ENCODE data around the gene FAM229B. TPM values are rescaled to one million over a fixed set of nuclear protein-coding genes. Genes with fewer than 3 reads are reported as not detected.

Gene FAM229B
- total and polyA plus RNA-seq, 3 experiments from 2014 or later: 5.5 to 8.7 (median 7.2) TPM

GRCh38 chr6:112109262-112109661 is 21.9 kb downstream of the FAM229B start:
- no peaks in the 10 kb centered on the region for H3K9me3 ChIP-seq (ENCODE audit: low read length)
- Mint-ChIP-seq H3K4me3 (no peak overlapping the region), H3K9me3 (peaks cover 5 to 10% (median 6%) of the 10 kb centered on the region in 5 donors), H3K4me1 (no peaks in the 10 kb centered on the region), H3K27me3 (peaks cover 6 to 20% of the 10 kb centered on the region in 2 donors), H3K36me3 (no peaks in the 10 kb centered on the region), H3K27ac (no peak overlapping the region)
- DNase-seq: no peak
- ChIA-PET CTCF (no interaction called here), POLR2A (no interaction called here)
- H3K27ac ChIP-seq (ENCODE audit: low read depth, low read length): no peak overlapping the region
- no peak overlapping the region for H3K4me3 ChIP-seq (ENCODE audit: low read length)
- H3K27me3 ChIP-seq (ENCODE audit: insufficient read depth, low read length, poor library complexity, severe bottlenecking): no peaks in the 10 kb centered on the region
- H3K4me1 ChIP-seq (ENCODE audit: insufficient read depth, low read length): no peaks in the 10 kb centered on the region
- H3K36me3 ChIP-seq (ENCODE audit: insufficient read depth, low read length): no peaks in the 10 kb centered on the region

GRCh38 chr6:112113431-112113830 is 26.0 kb downstream of the FAM229B start:
- Mint-ChIP-seq H3K36me3 (no peaks in the 10 kb centered on the region), H3K4me3 (no peak overlapping the region), H3K27me3 (peaks cover 9 to 43% of the 10 kb centered on the region in 2 donors), H3K27ac (no peak overlapping the region), H3K4me1 (no peaks in the 10 kb centered on the region), H3K9me3 (no peaks in the 10 kb centered on the region)
- H3K27me3 ChIP-seq (ENCODE audit: insufficient read depth, low read length, poor library complexity, severe bottlenecking): no peaks in the 10 kb centered on the region
- H3K4me1 ChIP-seq (ENCODE audit: insufficient read depth, low read length): no peaks in the 10 kb centered on the region
- no peak overlapping the region for H3K27ac ChIP-seq (ENCODE audit: low read depth, low read length)
- no peaks in the 10 kb centered on the region for H3K36me3 ChIP-seq (ENCODE audit: insufficient read depth, low read length)
- no peak for DNase-seq
- CTCF ChIA-PET: interaction anchor here (1.4 kb wide), 1 partner anchor 12 kb away, joined by 3 read pairs; no protein-coding TSS in a partner anchor
- H3K9me3 ChIP-seq (ENCODE audit: low read length): no peaks in the 10 kb centered on the region
- no peak overlapping the region for H3K4me3 ChIP-seq (ENCODE audit: low read length)
- POLR2A ChIA-PET: no interaction called here

GRCh38 chr6:112113918-112114317 is 26.5 kb downstream of the FAM229B start:
- H3K9me3 ChIP-seq (ENCODE audit: low read length): no peaks in the 10 kb centered on the region
- ChIA-PET CTCF (no interaction called here), POLR2A (no interaction called here)
- Mint-ChIP-seq H3K4me3 (no peak overlapping the region), H3K9me3 (no peaks in the 10 kb centered on the region), H3K4me1 (no peaks in the 10 kb centered on the region), H3K27me3 (peaks cover 9 to 43% of the 10 kb centered on the region in 2 donors), H3K27ac (no peak overlapping the region), H3K36me3 (no peaks in the 10 kb centered on the region)
- no peak overlapping the region for H3K4me3 ChIP-seq (ENCODE audit: low read length)
- no peaks in the 10 kb centered on the region for H3K36me3 ChIP-seq (ENCODE audit: insufficient read depth, low read length)
- no peaks in the 10 kb centered on the region for H3K4me1 ChIP-seq (ENCODE audit: insufficient read depth, low read length)
- DNase-seq: no peak
- no peaks in the 10 kb centered on the region for H3K27me3 ChIP-seq (ENCODE audit: insufficient read depth, low read length, poor library complexity, severe bottlenecking)
- no peak overlapping the region for H3K27ac ChIP-seq (ENCODE audit: low read depth, low read length)

- H3K27ac ChIP-seq (ENCODE audit: low read depth, low read length): no peak overlapping the region
- no peaks in the 10 kb centered on the region for H3K4me1 ChIP-seq (ENCODE audit: insufficient read depth, low read length)
- H3K4me3 Mint-ChIP-seq: no peak overlapping the region
- DNase-seq: no peak
- H3K9me3 ChIP-seq (ENCODE audit: low read length): no peaks in the 10 kb centered on the region
- H3K27me3 ChIP-seq (ENCODE audit: insufficient read depth, low read length, poor library complexity, severe bottlenecking): no peaks in the 10 kb centered on the region
- H3K9me3 Mint-ChIP-seq: no peaks in the 10 kb centered on the region
- no peaks in the 10 kb centered on the region for H3K4me1 Mint-ChIP-seq
- H3K36me3 ChIP-seq (ENCODE audit: insufficient read depth, low read length): no peaks in the 10 kb centered on the region
- no peaks in the 10 kb centered on the region for H3K36me3 Mint-ChIP-seq
- H3K27me3 Mint-ChIP-seq: peaks cover 7 to 46% of the 10 kb centered on the region in 2 donors
- ChIA-PET POLR2A (no interaction called here), CTCF (no interaction called here)
- H3K4me3 ChIP-seq (ENCODE audit: low read length): no peak overlapping the region
- no peak overlapping the region for H3K27ac Mint-ChIP-seq
These were observed 27.3 kb downstream of the FAM229B start for GRCh38 chr6:112114577-112115223.

GRCh38 chr6:112116221-112116620 is 28.8 kb downstream of the FAM229B start:
- Histone ChIP-seq H3K27ac (ENCODE audit: low read depth, low read length) (no peak overlapping the region), H3K27me3 (ENCODE audit: insufficient read depth, low read length, poor library complexity, severe bottlenecking) (no peaks in the 10 kb centered on the region), H3K4me3 (ENCODE audit: low read length) (no peak overlapping the region), H3K9me3 (ENCODE audit: low read length) (no peaks in the 10 kb centered on the region), H3K4me1 (ENCODE audit: insufficient read depth, low read length) (no peaks in the 10 kb centered on the region), H3K36me3 (ENCODE audit: insufficient read depth, low read length) (no peaks in the 10 kb centered on the region)
- H3K4me1 Mint-ChIP-seq: no peaks in the 10 kb centered on the region
- no peak overlapping the region for H3K4me3 Mint-ChIP-seq
- no peaks in the 10 kb centered on the region for H3K36me3 Mint-ChIP-seq
- no peak for DNase-seq
- no peak overlapping the region for H3K27ac Mint-ChIP-seq
- peaks cover 7 to 43% of the 10 kb centered on the region in 2 donors for H3K27me3 Mint-ChIP-seq
- ChIA-PET CTCF (no interaction called here), POLR2A (no interaction called here)
- H3K9me3 Mint-ChIP-seq: no peaks in the 10 kb centered on the region

GRCh38 chr6:112117554-112117953 is 30.2 kb downstream of the FAM229B start:
- Histone ChIP-seq H3K27ac (ENCODE audit: low read depth, low read length) (no peak overlapping the region), H3K36me3 (ENCODE audit: insufficient read depth, low read length) (no peaks in the 10 kb centered on the region), H3K9me3 (ENCODE audit: low read length) (no peaks in the 10 kb centered on the region), H3K27me3 (ENCODE audit: insufficient read depth, low read length, poor library complexity, severe bottlenecking) (no peaks in the 10 kb centered on the region), H3K4me3 (ENCODE audit: low read length) (no peak overlapping the region), H3K4me1 (ENCODE audit: insufficient read depth, low read length) (no peaks in the 10 kb centered on the region)
- Mint-ChIP-seq H3K36me3 (no peaks in the 10 kb centered on the region), H3K27me3 (peaks cover 10 to 37% of the 10 kb centered on the region in 2 donors), H3K9me3 (no peaks in the 10 kb centered on the region), H3K4me3 (no peak overlapping the region), H3K4me1 (no peaks in the 10 kb centered on the region), H3K27ac (no peak overlapping the region)
- CTCF ChIA-PET: no interaction called here
- POLR2A ChIA-PET: no interaction called here
- DNase-seq: no peak

GRCh38 chr6:112118034-112118433 is 30.6 kb downstream of the FAM229B start:
- ChIA-PET POLR2A (no interaction called here), CTCF (no interaction called here)
- no peak overlapping the region for H3K27ac Mint-ChIP-seq
- Histone ChIP-seq H3K27me3 (ENCODE audit: insufficient read depth, low read length, poor library complexity, severe bottlenecking) (no peaks in the 10 kb centered on the region), H3K9me3 (ENCODE audit: low read length) (no peaks in the 10 kb centered on the region), H3K36me3 (ENCODE audit: insufficient read depth, low read length) (no peaks in the 10 kb centered on the region), H3K4me1 (ENCODE audit: insufficient read depth, low read length) (no peaks in the 10 kb centered on the region), H3K4me3 (ENCODE audit: low read length) (no peak overlapping the region), H3K27ac (ENCODE audit: low read depth, low read length) (no peak overlapping the region)
- H3K9me3 Mint-ChIP-seq: no peaks in the 10 kb centered on the region
- peaks cover 10 to 37% of the 10 kb centered on the region in 2 donors for H3K27me3 Mint-ChIP-seq
- no peaks in the 10 kb centered on the region for H3K4me1 Mint-ChIP-seq
- H3K4me3 Mint-ChIP-seq: no peak overlapping the region
- H3K36me3 Mint-ChIP-seq: no peaks in the 10 kb centered on the region
- no peak for DNase-seq

GRCh38 chr6:112122756-112123155 is 35.4 kb downstream of the FAM229B start:
- Histone ChIP-seq H3K27ac (ENCODE audit: low read depth, low read length) (no peak overlapping the region), H3K9me3 (ENCODE audit: low read length) (no peaks in the 10 kb centered on the region), H3K36me3 (ENCODE audit: insufficient read depth, low read length) (no peaks in the 10 kb centered on the region), H3K4me3 (ENCODE audit: low read length) (no peak overlapping the region), H3K4me1 (ENCODE audit: insufficient read depth, low read length) (no peaks in the 10 kb centered on the region), H3K27me3 (ENCODE audit: insufficient read depth, low read length, poor library complexity, severe bottlenecking) (no peaks in the 10 kb centered on the region)
- ChIA-PET POLR2A (no interaction called here), CTCF (no interaction called here)
- H3K9me3 Mint-ChIP-seq: no peaks in the 10 kb centered on the region
- H3K4me3 Mint-ChIP-seq: no peak overlapping the region
- H3K27me3 Mint-ChIP-seq: peaks cover 3 to 25% of the 10 kb centered on the region in 2 donors
- H3K27ac Mint-ChIP-seq: no peak overlapping the region
- no peaks in the 10 kb centered on the region for H3K4me1 Mint-ChIP-seq
- DNase-seq: no peak
- no peaks in the 10 kb centered on the region for H3K36me3 Mint-ChIP-seq
